Esophagus squamous epithelium (tissue), 5 donors: ENCODE data around the gene GRK4. TPM values are rescaled to one million over a fixed set of nuclear protein-coding genes. Genes with fewer than 3 reads are reported as not detected.
A peak's percentile ranks its signal among the peaks of the same experiment; 100 is the strongest.

Source experiments
- DNase-seq: peaks from one replicate; lab custom pipeline; 2025; lab: John Stamatoyannopoulos, UW
- H3K27ac ChIP-seq, 4 donors: fragments of 200-600 bp; sonication (generic); one replicate each; pipeline ENCODE4 v1.5.1; 2016 to 2019; ENCODE audit warnings: mild to moderate bottlenecking in 1 of 4
- H3K27me3 ChIP-seq, 4 donors: fragments of 200-600 bp; sonication (generic); 1 replicate in 3 of 4; 2 replicates in 1 of 4; pipeline versions ENCODE4 v1.5.1 to v1.6.0; 2017 to 2021; ENCODE audit warnings: antibody characterized with exemption in 1 of 4
- H3K36me3 ChIP-seq, 3 donors: fragments of 200-600 bp; sonication (generic); one replicate each; pipeline ENCODE4 v1.5.1; 2016 to 2019
- H3K4me1 ChIP-seq, 3 donors: fragments of 200-600 bp; sonication (generic); one replicate each; pipeline ENCODE4 v1.5.1; 2017 to 2019
- H3K4me3 ChIP-seq, 4 donors: fragments of 200-600 bp; sonication (generic); 1 replicate in 3 of 4; 2 replicates in 1 of 4; pipeline ENCODE4 v1.5.1; 2016 to 2019; ENCODE audit warnings: mild to moderate bottlenecking in 2 of 4, moderate library complexity in 1 of 4
- H3K9me3 ChIP-seq, 3 donors: fragments of 200-600 bp; sonication (generic); one replicate each; pipeline ENCODE4 v1.5.1; 2016 to 2019
- POLR2A ChIP-seq, 4 donors: fragments of 450-650 bp; IDR thresholded peaks; one replicate each; pipeline ENCODE4 v1.6.1; 2017; ENCODE audit warnings: antibody characterized with exemption in 4 of 4, mild to moderate bottlenecking in 4 of 4, moderate library complexity in 3 of 4
- WGBS, 2 donors: methylation state at CpG; one replicate each; pipeline ENCODE4 v1.1.5; 2018; 5-methylcytosine and 5-hydroxymethylcytosine counted together
- intact Hi-C: fragments of 100-400 bp; cut with DNase I; formaldehyde crosslinking; loops from one replicate; pipeline ENCODE4 v1.15.0; 2022
- total RNA-seq, 4 donors: library from RNA; depleted of rRNA; stranded (reverse); fragments of >200 nt; gene quantifications; one replicate each; pipeline ENCODE4 v1.1.0, GENCODE V29; 2016
- TF ChIP-seq, protein P1 (sequence below), 6 experiments: fragments of 450-650 bp in 4 of 6; fragments of 200-600 bp in 2 of 6; sonication (generic) in 2 of 6; IDR thresholded peaks; one replicate each; pipeline ENCODE4 v1.5.1; 2016 to 2019; ENCODE audit warnings: antibody characterized with exemption in 6 of 6, mild to moderate bottlenecking in 4 of 6, moderate library complexity in 4 of 6
- donor health status: DM: yes; HTN: yes; CAD: no.

GRK4 gene
- total RNA-seq, 4 donors from 2014 or later, result 2.9 to 5.5 (median 3.7) TPM

DNA sequence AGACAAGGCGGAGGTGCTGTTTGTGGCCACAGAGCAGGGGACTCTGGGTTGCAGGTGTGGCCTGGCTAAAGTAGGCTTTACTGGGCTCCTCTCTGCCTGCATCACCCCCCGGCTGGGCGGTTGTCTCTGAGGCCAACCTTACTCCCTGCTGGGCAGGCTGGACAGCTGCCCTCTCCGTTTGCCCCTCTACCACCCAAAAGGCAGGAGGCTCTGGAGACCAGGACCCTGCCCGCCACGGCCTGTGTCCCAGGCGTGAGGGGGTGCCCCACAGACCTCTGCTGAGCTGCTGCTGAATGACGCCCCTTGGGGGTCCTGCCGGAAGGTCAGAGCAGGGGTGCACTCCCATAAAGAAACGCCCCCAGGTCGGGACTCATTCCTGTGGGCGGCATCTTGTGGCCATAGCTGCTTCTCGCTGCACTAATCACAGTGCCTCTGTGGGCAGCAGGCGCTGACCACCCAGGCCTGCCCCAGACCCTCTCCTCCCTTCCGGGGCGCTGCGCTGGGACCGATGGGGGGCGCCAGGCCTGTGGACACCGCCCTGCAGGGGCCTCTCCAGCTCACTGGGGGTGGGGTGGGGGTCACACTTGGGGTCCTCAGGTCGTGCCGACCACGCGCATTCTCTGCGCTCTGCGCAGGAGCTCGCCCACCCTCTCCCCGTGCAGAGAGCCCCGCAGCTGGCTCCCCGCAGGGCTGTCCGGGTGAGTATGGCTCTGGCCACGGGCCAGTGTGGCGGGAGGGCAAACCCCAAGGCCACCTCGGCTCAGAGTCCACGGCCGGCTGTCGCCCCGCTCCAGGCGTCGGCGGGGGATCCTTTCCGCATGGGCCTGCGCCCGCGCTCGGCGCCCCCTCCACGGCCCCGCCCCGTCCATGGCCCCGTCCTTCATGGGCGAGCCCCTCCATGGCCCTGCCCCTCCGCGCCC, 110.0 kb downstream of the GRK4 start:
- WGBS, 2 donors, result 0% methylated on average over 6 to 17 of the region's 54 CpGs
- peak overlapping the region; percentile 64 to 92 (median 86) for H3K4me3 ChIP-seq
- no peaks in the 10 kb centered on the region for H3K36me3 ChIP-seq
- DNase-seq, result no peak
- peaks cover 5 to 42% (median 16%) of the 10 kb centered on the region in 3 donors for H3K4me1 ChIP-seq
- H3K9me3 ChIP-seq, result no peaks in the 10 kb centered on the region
- no peaks in the 10 kb centered on the region for H3K27me3 ChIP-seq
- TF ChIP-seq, protein P1, sequence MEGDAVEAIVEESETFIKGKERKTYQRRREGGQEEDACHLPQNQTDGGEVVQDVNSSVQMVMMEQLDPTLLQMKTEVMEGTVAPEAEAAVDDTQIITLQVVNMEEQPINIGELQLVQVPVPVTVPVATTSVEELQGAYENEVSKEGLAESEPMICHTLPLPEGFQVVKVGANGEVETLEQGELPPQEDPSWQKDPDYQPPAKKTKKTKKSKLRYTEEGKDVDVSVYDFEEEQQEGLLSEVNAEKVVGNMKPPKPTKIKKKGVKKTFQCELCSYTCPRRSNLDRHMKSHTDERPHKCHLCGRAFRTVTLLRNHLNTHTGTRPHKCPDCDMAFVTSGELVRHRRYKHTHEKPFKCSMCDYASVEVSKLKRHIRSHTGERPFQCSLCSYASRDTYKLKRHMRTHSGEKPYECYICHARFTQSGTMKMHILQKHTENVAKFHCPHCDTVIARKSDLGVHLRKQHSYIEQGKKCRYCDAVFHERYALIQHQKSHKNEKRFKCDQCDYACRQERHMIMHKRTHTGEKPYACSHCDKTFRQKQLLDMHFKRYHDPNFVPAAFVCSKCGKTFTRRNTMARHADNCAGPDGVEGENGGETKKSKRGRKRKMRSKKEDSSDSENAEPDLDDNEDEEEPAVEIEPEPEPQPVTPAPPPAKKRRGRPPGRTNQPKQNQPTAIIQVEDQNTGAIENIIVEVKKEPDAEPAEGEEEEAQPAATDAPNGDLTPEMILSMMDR (IDR thresholded peaks at IDR 0.05), result peak in 1 of 6 experiments; percentile 13
- TF ChIP-seq POLR2A (IDR thresholded peaks at IDR 0.05), result no peak
- intact Hi-C loops, result no loop called here
- H3K27ac ChIP-seq, result peak overlapping the region; percentile 85 to 97 (median 92)

DNA sequence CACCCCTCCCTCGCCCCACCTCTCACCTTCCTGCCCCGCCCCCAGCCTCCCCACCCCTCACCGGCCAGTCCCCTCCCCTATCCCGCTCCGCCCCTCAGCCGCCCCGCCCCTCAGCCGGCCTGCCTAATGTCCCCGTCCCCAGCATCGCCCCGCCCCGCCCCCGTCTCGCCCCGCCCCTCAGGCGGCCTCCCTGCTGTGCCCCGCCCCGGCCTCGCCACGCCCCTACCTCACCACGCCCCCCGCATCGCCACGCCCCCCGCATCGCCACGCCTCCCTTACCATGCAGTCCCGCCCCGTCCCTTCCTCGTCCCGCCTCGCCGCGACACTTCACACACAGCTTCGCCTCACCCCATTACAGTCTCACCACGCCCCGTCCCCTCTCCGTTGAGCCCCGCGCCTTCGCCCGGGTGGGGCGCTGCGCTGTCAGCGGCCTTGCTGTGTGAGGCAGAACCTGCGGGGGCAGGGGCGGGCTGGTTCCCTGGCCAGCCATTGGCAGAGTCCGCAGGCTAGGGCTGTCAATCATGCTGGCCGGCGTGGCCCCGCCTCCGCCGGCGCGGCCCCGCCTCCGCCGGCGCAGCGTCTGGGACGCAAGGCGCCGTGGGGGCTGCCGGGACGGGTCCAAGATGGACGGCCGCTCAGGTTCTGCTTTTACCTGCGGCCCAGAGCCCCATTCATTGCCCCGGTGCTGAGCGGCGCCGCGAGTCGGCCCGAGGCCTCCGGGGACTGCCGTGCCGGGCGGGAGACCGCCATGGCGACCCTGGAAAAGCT, 110.9 kb downstream of the GRK4 start, which contains the start of the genes HTT and HTT-AS:
HTT (plus strand) TSS at position 604 of the 768 bp plus-strand sequence; CDS start at position 749, 145 bp downstream.
HTT-AS (minus strand) TSS at position 461 of the 768 bp plus-strand sequence.
- no peaks in the 10 kb centered on the region for H3K36me3 ChIP-seq
- peaks cover 5 to 46% (median 16%) of the 10 kb centered on the region in 3 donors for H3K4me1 ChIP-seq
- TF ChIP-seq, protein P1 (IDR thresholded peaks at IDR 0.05), result peak in 1 of 6 experiments; percentile 34
- TF ChIP-seq POLR2A (IDR thresholded peaks at IDR 0.05), result peak in 3 of 4 donors; percentile 70 to 86 (median 74)
- H3K27me3 ChIP-seq, result no peaks in the 10 kb centered on the region
- H3K4me3 ChIP-seq, result peak within 1 kb of the TSS; percentile 84 to 92 (median 90)
- no peaks in the 10 kb centered on the region for H3K9me3 ChIP-seq
- H3K27ac ChIP-seq, result peak within 1 kb of the TSS; percentile 88 to 97 (median 95)
- no CpG with 5 or more reads among the region's 81 CpGs for WGBS, 2 donors
- intact Hi-C loops, result no loop called here
- DNase-seq, result peak; percentile 91

DNA sequence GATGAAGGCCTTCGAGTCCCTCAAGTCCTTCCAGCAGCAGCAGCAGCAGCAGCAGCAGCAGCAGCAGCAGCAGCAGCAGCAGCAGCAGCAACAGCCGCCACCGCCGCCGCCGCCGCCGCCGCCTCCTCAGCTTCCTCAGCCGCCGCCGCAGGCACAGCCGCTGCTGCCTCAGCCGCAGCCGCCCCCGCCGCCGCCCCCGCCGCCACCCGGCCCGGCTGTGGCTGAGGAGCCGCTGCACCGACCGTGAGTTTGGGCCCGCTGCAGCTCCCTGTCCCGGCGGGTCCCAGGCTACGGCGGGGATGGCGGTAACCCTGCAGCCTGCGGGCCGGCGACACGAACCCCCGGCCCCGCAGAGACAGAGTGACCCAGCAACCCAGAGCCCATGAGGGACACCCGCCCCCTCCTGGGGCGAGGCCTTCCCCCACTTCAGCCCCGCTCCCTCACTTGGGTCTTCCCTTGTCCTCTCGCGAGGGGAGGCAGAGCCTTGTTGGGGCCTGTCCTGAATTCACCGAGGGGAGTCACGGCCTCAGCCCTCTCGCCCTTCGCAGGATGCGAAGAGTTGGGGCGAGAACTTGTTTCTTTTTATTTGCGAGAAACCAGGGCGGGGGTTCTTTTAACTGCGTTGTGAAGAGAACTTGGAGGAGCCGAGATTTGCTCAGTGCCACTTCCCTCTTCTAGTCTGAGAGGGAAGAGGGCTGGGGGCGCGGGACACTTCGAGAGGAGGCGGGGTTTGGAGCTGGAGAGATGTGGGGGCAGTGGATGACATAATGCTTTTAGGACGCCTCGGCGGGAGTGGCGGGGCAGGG, 111.7 kb downstream of the GRK4 start:
- Histone ChIP-seq H3K4me1 (peaks cover 5 to 46% (median 16%) of the 10 kb centered on the region in 3 donors), H3K9me3 (no peaks in the 10 kb centered on the region), H3K27me3 (no peaks in the 10 kb centered on the region), H3K36me3 (no peaks in the 10 kb centered on the region), H3K4me3 (peak overlapping the region; percentile 84 to 92 (median 90)), H3K27ac (peak overlapping the region; percentile 88 to 97 (median 95))
- 0 to 2% methylated on average over 4 to 12 of the region's 60 CpGs for WGBS, 2 donors
- no peak for DNase-seq
- intact Hi-C loops, result no loop called here
- TF ChIP-seq, protein P1 (IDR thresholded peaks at IDR 0.05), result no peak
- TF ChIP-seq POLR2A (IDR thresholded peaks at IDR 0.05), result peak in 1 of 4 donors; percentile 38

DNA sequence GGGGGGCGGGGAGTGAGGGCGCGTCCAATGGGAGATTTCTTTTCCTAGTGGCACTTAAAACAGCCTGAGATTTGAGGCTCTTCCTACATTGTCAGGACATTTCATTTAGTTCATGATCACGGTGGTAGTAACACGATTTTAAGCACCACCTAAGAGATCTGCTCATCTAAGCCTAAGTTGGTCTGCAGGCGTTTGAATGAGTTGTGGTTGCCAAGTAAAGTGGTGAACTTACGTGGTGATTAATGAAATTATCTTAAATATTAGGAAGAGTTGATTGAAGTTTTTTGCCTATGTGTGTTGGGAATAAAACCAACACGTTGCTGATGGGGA, 112.2 kb downstream of the GRK4 start:
- intact Hi-C loops, result no loop called here
- Histone ChIP-seq H3K27me3 (no peaks in the 10 kb centered on the region), H3K9me3 (no peaks in the 10 kb centered on the region), H3K4me1 (peaks cover 5 to 46% (median 16%) of the 10 kb centered on the region in 3 donors), H3K27ac (peak overlapping the region; percentile 88 to 97 (median 95)), H3K4me3 (peak overlapping the region; percentile 84 to 92 (median 90)), H3K36me3 (no peaks in the 10 kb centered on the region)
- DNase-seq, result no peak
- no peak for TF ChIP-seq POLR2A (IDR thresholded peaks at IDR 0.05)
- TF ChIP-seq, protein P1 (IDR thresholded peaks at IDR 0.05), result no peak
- whole genome bisulfite sequencing, 2 donors, result 1 to 4% methylated on average over 7 of the region's 8 CpGs
